ENCODE data around the gene ASCL2.

GRCh38 chr11:2287091-2287490 is 16.7 kb upstream of the ASCL2 start:
- TF ChIP-seq POLR2A (IDR thresholded peaks at IDR 0.05; ENCODE audit: low read depth, low read length) (no peak), RAD21 (IDR thresholded peaks at IDR 0.05; ENCODE audit: low read length) (no peak), CTCF (conservative IDR thresholded peaks at IDR 0.05; ENCODE audit: low read depth, low read length) (no peak), NFE2L2 (IDR thresholded peaks at IDR 0.05; ENCODE audit: low read depth, low read length) (no peak), SMC3 (IDR thresholded peaks at IDR 0.05; ENCODE audit: low read depth, low read length) (no peak), RCOR1 (IDR thresholded peaks at IDR 0.05; ENCODE audit: insufficient replicate concordance, low read length) (no peak), FOS (IDR thresholded peaks at IDR 0.05; ENCODE audit: low read depth, low read length) (no peak), MAZ (IDR thresholded peaks at IDR 0.05; ENCODE audit: borderline replicate concordance, low read depth, low read length) (no peak), CEBPB (IDR thresholded peaks at IDR 0.05; ENCODE audit: low read depth, low read length) (no peak), MXI1 (IDR thresholded peaks at IDR 0.05; ENCODE audit: borderline replicate concordance, low read depth, low read length) (no peak), CHD1 (IDR thresholded peaks at IDR 0.05; ENCODE audit: low read depth, low read length) (no peak), ELK1 (IDR thresholded peaks at IDR 0.05; ENCODE audit: borderline replicate concordance, low read depth, low read length) (no peak)

Data from IMR-90 (cell line).